A549 (cell line): ENCODE data around the gene ALDH1A2. TPM values are rescaled to one million over a fixed set of nuclear protein-coding genes. Genes with fewer than 3 reads are reported as not detected.

Source experiments
- ATAC-seq, 2 experiments: fragments of 200-7000 bp in 1 of 2; fragments of >200 bp in 1 of 2; cut with Nextera tagmentation in 1 of 2; cut with Tn5 transposase in 1 of 2; 3 replicates each; pipeline versions ENCODE4 v1.8.0 to v1.9.1; 2018 to 2020; ENCODE audit warnings: mild to moderate bottlenecking in 1 of 2, moderate library complexity in 1 of 2
- CTCF ChIA-PET: fragments of 300-600 bp; sonication (Branson Sonifier 250); formaldehyde crosslinking; extraction: SDS; loops from one replicate; lab custom pipeline; 2021; ENCODE audit warnings: antibody characterized with exemption, inconsistent platforms; lab: Yijun Ruan, JAX
- POLR2A ChIA-PET: fragments of 350-600 bp; formaldehyde crosslinking; extraction: SDS; loops from one replicate; lab custom pipeline; 2021; ENCODE audit warnings: antibody characterized with exemption, inconsistent platforms; lab: Yijun Ruan, JAX
- DNase-seq, 2 experiments: peaks; one replicate each; pipeline versions ENCODE4 v3.0.0 to v3.0.0-alpha.2; 2011 to 2016; ENCODE audit warnings: low read depth in 1 of 2, low spot score in 1 of 2
- FAIRE-seq: peaks from 2 replicates; lab custom pipeline; 2011; peaks lifted over from hg19 to GRCh38; lab: Jason Lieb, UNC
- H3K27ac ChIP-seq, 2 experiments: fragments of >200 bp; sonication (Bioruptor Twin); formaldehyde crosslinking; 3 replicates each; pipeline ENCODE4 v1.5.1; 2016 to 2017
- H3K4me1 ChIP-seq: fragments of >200 bp; sonication (Bioruptor Twin); formaldehyde crosslinking; 3 replicates; pipeline ENCODE4 v1.6.1; 2016
- H3K4me2 ChIP-seq: fragments of >200 bp; sonication (Bioruptor Twin); formaldehyde crosslinking; 3 replicates; pipeline ENCODE4 v1.6.1; 2016
- H3K4me3 ChIP-seq: fragments of >200 bp; sonication (Bioruptor Twin); formaldehyde crosslinking; 3 replicates; pipeline ENCODE4 v1.5.1; 2016
- H3K9me3 ChIP-seq: fragments of >200 bp; sonication (Bioruptor Twin); formaldehyde crosslinking; 3 replicates; pipeline ENCODE4 v1.6.1; 2016
- BCL3 ChIP-seq: fragments of >200 bp; sonication (Bioruptor Twin); formaldehyde crosslinking; IDR thresholded peaks from 3 replicates; pipeline ENCODE4 v1.6.1; 2016
- CBX2 ChIP-seq: fragments of 200-600 bp; sonication (generic); IDR thresholded peaks from 2 replicates; pipeline ENCODE4 v1.6.1; 2016; ENCODE audit warnings: low read depth, mild to moderate bottlenecking, borderline replicate concordance
- CBX8 ChIP-seq: fragments of 200-600 bp; sonication (generic); IDR thresholded peaks from 2 replicates; pipeline ENCODE4 v1.6.1; 2016
- E2F6 ChIP-seq: IDR thresholded peaks from 2 replicates; pipeline ENCODE4 v1.6.1; 2012; ENCODE audit warnings: low read depth, borderline replicate concordance
- ELK1 ChIP-seq: fragments of 150-350 bp; IDR thresholded peaks from 2 replicates; pipeline ENCODE4 v1.6.1; 2014; ENCODE audit warnings: low read depth, mild to moderate bottlenecking, low read length
- EP300 ChIP-seq, 2 experiments: fragments of >200 bp; sonication (Bioruptor Twin); formaldehyde crosslinking; IDR thresholded peaks; 2 replicates in 1 of 2; 3 replicates in 1 of 2; pipeline ENCODE4 v1.6.1; 2016 to 2017
- FOSB ChIP-seq: fragments of 250-450 bp; sonication (Bioruptor Pico); IDR thresholded peaks from 2 replicates; pipeline ENCODE4 v1.5.0; 2020; ENCODE audit warnings: mild to moderate bottlenecking, moderate library complexity
- GATA3 ChIP-seq: IDR thresholded peaks from 2 replicates; pipeline ENCODE4 v1.6.1; 2012; ENCODE audit warnings: borderline replicate concordance
- HDAC2 ChIP-seq: fragments of 200-600 bp; sonication (generic); IDR thresholded peaks from 2 replicates; pipeline ENCODE4 v1.6.1; 2016
- HES2 ChIP-seq: fragments of >200 bp; sonication (Bioruptor Twin); formaldehyde crosslinking; IDR thresholded peaks from 2 replicates; pipeline ENCODE4 v1.6.1; 2016
- HEYL ChIP-seq: fragments of 250-450 bp; sonication (Bioruptor Pico); IDR thresholded peaks from 2 replicates; pipeline ENCODE4 v1.8.0; 2021; ENCODE audit warnings: mild to moderate bottlenecking, moderate library complexity
- JUNB ChIP-seq: fragments of >200 bp; sonication (Bioruptor Twin); formaldehyde crosslinking; IDR thresholded peaks from 2 replicates; pipeline ENCODE4 v1.6.1; 2016
- MAFK ChIP-seq: fragments of 450-650 bp; IDR thresholded peaks from 2 replicates; pipeline ENCODE4 v1.6.1; 2014; ENCODE audit not compliant: partially characterized antibody
- NFE2L2 ChIP-seq: fragments of 150-350 bp; conservative IDR thresholded peaks from 2 replicates; pipeline ENCODE4 v1.6.1; 2014; ENCODE audit warnings: low read length
- NR3C1 ChIP-seq: fragments of >200 bp; sonication (Bioruptor Twin); formaldehyde crosslinking; IDR thresholded peaks from 3 replicates; pipeline ENCODE4 v1.6.1; 2017
- PBX3 ChIP-seq: IDR thresholded peaks from 2 replicates; pipeline ENCODE4 v1.6.1; 2012
- PHF8 ChIP-seq: fragments of 200-600 bp; sonication (generic); IDR thresholded peaks from 2 replicates; pipeline ENCODE4 v1.6.1; 2016; ENCODE audit warnings: low read depth, mild to moderate bottlenecking, antibody characterized with exemption, moderate library complexity, borderline replicate concordance
- POLR2A ChIP-seq: IDR thresholded peaks from 2 replicates; pipeline ENCODE4 v1.6.1; 2012; ENCODE audit warnings: mild to moderate bottlenecking, low read length
- POLR2AphosphoS2 ChIP-seq: conservative IDR thresholded peaks from 2 replicates; pipeline ENCODE4 v1.6.1; 2012; ENCODE audit warnings: low read length, improper control_type of control experiment, inconsistent platforms
- RARB ChIP-seq: fragments of 250-450 bp; sonication (Bioruptor Pico); IDR thresholded peaks from 2 replicates; pipeline ENCODE4 v1.8.0; 2021; ENCODE audit warnings: mild to moderate bottlenecking, moderate library complexity
- REST ChIP-seq: fragments of 200-600 bp; sonication (generic); IDR thresholded peaks from 2 replicates; pipeline ENCODE4 v1.6.1; 2016; ENCODE audit warnings: antibody characterized with exemption, mild to moderate bottlenecking, moderate library complexity
- RFX5 ChIP-seq: fragments of 450-650 bp; IDR thresholded peaks from 2 replicates; pipeline ENCODE4 v1.7.1; 2014; ENCODE audit warnings: antibody characterized with exemption, mild to moderate bottlenecking, moderate library complexity
- USF2 ChIP-seq: fragments of 450-650 bp; IDR thresholded peaks from 2 replicates; pipeline ENCODE4 v1.6.1; 2014; ENCODE audit warnings: antibody characterized with exemption
- ZNF302 ChIP-seq: fragments of 250-450 bp; sonication (Bioruptor Pico); IDR thresholded peaks from 2 replicates; pipeline ENCODE4 v1.9.0; 2021; ENCODE audit warnings: inconsistent platforms, mild to moderate bottlenecking, moderate library complexity
- WGBS: methylation state at CpG from one replicate; pipeline ENCODE4 v1.1.6; 2017; ENCODE audit errors: missing lambda C conversion rate; 5-methylcytosine and 5-hydroxymethylcytosine counted together
- polyA plus RNA-seq, 4 experiments: library from polyadenylated mRNA; depleted of rRNA in 3 of 4; stranded (reverse); fragments of >200 nt; fragmentation: RNase III in 1 of 4; extraction: RNeasy Plus Mini Kit Qiagen cat#74134 plus additional on column Dnase treatment in 1 of 4; gene quantifications; 2 replicates in 3 of 4; 3 replicates in 1 of 4; pipeline ENCODE4 v1.2.3, GENCODE V29; 2011 to 2017

Gene ALDH1A2
- polyA plus RNA-seq, 2 of the 4 experiments (the other 2 are of a cell fraction): 0.23 to 0.35 TPM

- WGBS: 21% methylated on average over 3 of the region's 3 CpGs
- ChIA-PET POLR2A (no interaction called here), CTCF (interaction anchor here (1.2 kb wide), 1 partner anchor 98 kb away, joined by 3 read pairs; no protein-coding TSS in a partner anchor)
- no peak for FAIRE-seq
- TF ChIP-seq ELK1 (no peak), POLR2A (no peak), HDAC2 (no peak), PHF8 (no peak), USF2 (no peak), HEYL (no peak), RFX5 (no peak), GATA3 (no peak), CBX2 (no peak)
- TF ChIP-seq, all 56 proteins: peak for 0
- ATAC-seq: no peak
- H3K4me1 ChIP-seq: no peaks in the 10 kb centered on the region
- H3K9me3 ChIP-seq: no peaks in the 10 kb centered on the region
- no peak for DNase-seq
- no peak overlapping the region for H3K4me2 ChIP-seq
- no peak overlapping the region for H3K27ac ChIP-seq
- no peak overlapping the region for H3K4me3 ChIP-seq
These were observed 92.0 kb downstream of the ALDH1A2 start for GRCh38 chr15:57973534-57973933.

GRCh38 chr15:57972864-57973263 lies 92.6 kb downstream of the ALDH1A2 start:
- Histone ChIP-seq H3K4me3 (no peak overlapping the region), H3K4me2 (no peak overlapping the region), H3K9me3 (no peaks in the 10 kb centered on the region), H3K27ac (no peak overlapping the region), H3K4me1 (no peaks in the 10 kb centered on the region)
- TF ChIP-seq MAFK (no peak), HES2 (no peak), USF2 (no peak), REST (no peak)
- 25% methylated on average over 2 of the region's 2 CpGs for WGBS
- FAIRE-seq (no peak), DNase-seq (no peak), ATAC-seq (no peak)
- ChIA-PET CTCF (interaction anchor here (1.3 to 3.8 kb wide), 3 partner anchors 94 to 210 kb away, joined by 5 to 19 read pairs (median 5); no protein-coding TSS in a partner anchor), POLR2A (no interaction called here)

- H3K27ac ChIP-seq: no peak overlapping the region
- DNase-seq (no peak), ATAC-seq (no peak), FAIRE-seq (no peak)
- POLR2A ChIA-PET: no interaction called here
- no peak overlapping the region for H3K4me2 ChIP-seq
- H3K9me3 ChIP-seq: no peaks in the 10 kb centered on the region
- TF ChIP-seq FOSB (no peak), E2F6 (no peak), PBX3 (no peak), EP300 (IDR thresholded peaks at IDR 0.05) (no peak), JUNB (no peak), RARB (no peak), CBX8 (no peak), NFE2L2 (no peak), NR3C1 (no peak), BCL3 (no peak), MAFK (no peak), ZNF302 (CRISPR knock-in tag) (no peak), POLR2AphosphoS2 (no peak)
- H3K4me1 ChIP-seq: no peaks in the 10 kb centered on the region
- no peak overlapping the region for H3K4me3 ChIP-seq
- CTCF ChIA-PET: interaction anchor here (0.9 to 3.8 kb wide), 5 partner anchors 10 to 101 kb away, joined by 3 to 19 read pairs (median 4); no protein-coding TSS in a partner anchor
These were observed 95.5 kb downstream of the ALDH1A2 start for GRCh38 chr15:57969996-57970395.
